ENCODE measurements around the gene CCR5AS.
"Not testable (repeated sequence)": the region's sequence is repeated elsewhere in the genome, so short reads cannot be mapped to it uniquely, and the experiment has no call there.

The CCR5AS gene

DNA sequence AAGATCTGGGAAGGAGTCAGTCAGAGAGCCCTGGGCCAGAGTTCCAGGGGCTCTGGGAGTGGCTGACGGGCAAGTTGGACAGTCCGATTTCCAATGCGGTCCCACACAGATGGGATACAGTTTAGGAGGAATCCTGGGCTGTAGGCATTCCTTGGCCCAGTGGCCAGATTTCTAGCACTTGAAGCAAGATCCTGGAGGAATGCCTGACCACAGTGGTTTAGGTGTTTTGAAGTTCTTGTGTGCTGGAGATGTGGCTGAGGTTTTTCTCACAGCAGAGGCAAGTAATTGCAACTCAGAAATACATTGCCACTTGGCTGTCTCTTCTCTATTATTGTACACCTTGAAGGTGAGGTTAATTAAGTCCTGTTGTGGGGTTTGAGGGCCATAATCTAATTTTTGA is 76.2 kb downstream of the CCR5AS start:
- not testable (repeated sequence) for H3K27ac ChIP-seq; DNase-seq (ENCODE audit: low read depth, low spot score)

DNA sequence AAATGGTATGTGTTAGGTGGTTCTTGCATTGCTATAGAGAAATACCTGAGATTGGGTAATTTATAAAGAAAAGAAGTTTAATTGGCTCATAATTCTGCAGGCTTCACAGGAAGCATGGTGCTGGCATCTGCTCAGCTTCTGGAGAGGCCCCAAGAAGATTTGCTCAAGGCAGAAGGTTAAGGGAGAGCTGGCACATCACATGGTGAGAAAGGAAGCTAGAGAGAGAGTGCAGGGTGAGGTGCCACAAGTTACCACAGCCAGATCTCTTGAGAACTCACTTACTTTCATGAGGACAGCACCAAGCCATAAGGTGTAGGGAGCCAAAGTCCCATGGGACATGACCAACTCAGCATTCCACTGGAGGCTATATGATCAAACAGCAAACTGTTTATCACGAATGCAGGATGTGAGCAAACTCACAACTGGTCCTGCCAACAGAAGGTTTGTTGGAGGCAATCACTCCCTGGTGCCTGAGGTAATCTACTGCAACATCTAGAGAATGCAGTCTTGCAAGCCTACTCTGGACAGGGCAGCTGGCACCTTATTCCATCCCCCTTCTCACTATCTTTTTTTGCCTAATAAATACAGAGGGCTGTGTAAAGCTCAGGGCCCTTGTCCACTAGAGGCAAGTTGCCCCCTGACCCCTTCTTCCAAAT is 81.1 kb downstream of the CCR5AS start:
- peak overlapping the region; percentile 15 for H3K27ac ChIP-seq
- no peak for DNase-seq (ENCODE audit: low read depth, low spot score)

DNA sequence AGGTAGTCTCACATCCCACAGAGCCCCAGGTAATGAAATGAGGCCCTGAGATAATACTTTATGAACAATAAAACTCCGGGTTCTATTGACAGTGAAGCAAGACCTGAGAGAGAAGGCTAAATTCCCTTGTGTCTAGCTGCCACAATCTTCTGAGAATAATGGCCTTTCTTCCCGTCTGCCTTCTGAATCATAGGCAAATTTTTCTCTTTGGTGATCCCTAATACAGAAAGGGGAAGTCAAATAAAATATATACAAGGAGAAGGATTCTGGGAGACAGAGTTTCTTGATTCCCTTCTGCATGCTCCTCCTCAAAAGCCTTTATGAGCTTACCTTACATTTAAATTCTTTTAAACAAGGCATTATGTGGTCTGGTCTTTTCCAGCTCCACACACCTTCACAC is 82.8 kb downstream of the CCR5AS start:
- H3K27ac ChIP-seq = no peak overlapping the region
- no peak for DNase-seq (ENCODE audit: low read depth, low spot score)

DNA sequence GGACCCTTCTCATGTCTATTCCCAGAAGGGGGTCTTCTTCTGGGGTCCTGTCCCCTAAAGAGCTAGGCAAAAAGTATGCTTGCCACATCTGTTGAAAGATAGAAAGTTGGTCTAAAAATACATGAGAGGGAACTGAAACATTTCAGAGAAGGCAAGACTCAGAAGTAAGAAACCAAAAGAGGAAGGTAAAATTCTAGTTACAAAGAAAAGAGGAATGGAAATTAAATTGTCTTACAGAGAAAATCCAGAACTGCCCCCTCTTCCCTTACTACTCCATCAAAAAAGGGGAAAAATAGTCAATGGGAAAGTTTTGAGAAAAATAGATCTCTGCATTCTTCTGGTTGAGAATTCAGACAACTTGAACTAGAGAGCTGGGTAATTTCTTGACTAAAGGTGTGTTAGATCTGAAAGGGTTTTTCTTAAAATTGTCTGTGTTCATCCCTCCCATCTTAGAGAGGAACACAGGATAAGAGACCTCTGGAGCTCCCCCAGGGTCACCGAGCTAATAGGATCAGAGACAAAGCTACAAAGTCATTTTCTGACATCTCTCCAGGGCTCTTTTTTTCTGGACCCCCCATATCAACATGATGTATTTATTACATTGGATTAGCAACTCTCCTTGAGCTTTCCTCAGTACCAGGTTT is 85.3 kb downstream of the CCR5AS start:
- DNase-seq (ENCODE audit: low read depth, low spot score) = no peak
- H3K27ac ChIP-seq = no peak overlapping the region

DNA sequence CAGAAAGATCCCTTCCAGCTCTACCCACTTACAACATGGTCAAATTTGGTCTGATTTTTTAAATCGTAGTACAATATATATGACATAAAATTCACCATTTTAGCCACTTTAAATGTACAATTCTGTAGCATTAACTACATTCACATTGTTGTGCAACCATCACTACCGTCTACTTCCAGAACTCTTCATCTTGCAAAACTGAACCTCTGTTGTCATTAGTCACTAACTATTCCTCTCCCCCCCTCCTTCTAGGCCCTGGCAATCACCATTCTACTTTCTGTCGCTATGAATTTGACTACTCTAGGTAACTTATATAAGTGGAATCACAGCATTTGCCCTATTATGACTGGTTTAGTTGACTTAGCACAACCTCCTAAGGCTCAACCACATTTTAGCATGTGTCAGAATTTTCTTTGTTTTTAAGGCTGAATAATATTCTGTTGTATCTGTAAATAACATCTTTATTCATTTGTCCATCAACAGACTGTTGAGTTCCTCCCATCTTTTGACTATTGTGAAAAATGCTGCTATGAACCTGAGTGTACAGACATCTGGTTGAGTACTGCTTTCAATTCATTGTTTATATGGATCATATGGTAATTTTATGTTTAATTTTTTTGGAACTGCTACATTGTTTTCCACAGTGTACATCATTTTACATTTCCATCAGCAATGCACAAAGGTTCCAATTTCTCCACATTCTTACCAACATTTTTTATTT is 88.5 kb downstream of the CCR5AS start:
- no peak overlapping the region for H3K27ac ChIP-seq
- no peak for DNase-seq (ENCODE audit: low read depth, low spot score)

DNA sequence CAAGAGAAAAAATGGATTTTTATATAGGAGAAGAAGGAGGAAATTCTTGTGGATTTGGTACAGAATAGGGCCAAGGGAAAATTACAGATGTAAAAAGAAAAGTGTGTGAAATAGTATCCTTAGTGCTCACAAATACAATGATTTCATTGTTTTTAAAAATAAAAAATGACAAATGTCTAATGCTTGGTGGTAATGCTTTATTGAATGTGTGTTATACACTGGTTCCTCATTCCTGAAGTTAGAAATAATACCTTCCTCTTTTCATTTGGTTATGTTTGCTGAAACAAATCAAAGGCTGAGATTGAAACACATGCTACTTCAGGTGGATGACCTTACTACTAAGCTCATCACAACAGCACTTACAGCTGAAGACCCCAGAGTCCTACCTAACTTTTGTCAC is 90.7 kb downstream of the CCR5AS start:
- no peak for DNase-seq (ENCODE audit: low read depth, low spot score)
- no peak overlapping the region for H3K27ac ChIP-seq

DNA sequence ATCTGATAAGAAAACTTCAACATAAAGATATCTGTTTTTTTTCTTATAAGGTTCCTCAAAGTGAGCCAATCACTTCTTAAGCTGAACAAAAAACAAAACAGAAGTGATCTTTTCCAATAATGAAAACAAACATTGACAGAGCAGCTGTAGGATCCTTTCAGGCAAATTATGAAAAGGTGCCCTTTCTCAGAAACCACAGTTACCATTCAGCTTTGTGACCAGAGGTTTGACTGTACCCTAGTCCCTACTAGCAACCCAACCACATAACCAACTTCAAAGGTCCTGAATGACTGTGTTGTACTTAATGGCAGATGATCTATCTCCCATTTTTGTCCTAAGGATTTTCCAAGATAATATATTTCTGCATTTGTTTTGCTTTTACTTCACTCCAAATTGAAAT is 92.3 kb downstream of the CCR5AS start:
- no peak for DNase-seq (ENCODE audit: low read depth, low spot score)
- no peak overlapping the region for H3K27ac ChIP-seq

All from epithelial cell of prostate (primary cell).